Measurements from ENCODE around the gene EZH2. TPM values are rescaled to one million over a fixed set of nuclear protein-coding genes. Genes with fewer than 3 reads are reported as not detected.

EZH2 gene
- total and polyA plus RNA-seq, 4 donors: 3.6 to 14.8 (median 4.4) TPM

DNA sequence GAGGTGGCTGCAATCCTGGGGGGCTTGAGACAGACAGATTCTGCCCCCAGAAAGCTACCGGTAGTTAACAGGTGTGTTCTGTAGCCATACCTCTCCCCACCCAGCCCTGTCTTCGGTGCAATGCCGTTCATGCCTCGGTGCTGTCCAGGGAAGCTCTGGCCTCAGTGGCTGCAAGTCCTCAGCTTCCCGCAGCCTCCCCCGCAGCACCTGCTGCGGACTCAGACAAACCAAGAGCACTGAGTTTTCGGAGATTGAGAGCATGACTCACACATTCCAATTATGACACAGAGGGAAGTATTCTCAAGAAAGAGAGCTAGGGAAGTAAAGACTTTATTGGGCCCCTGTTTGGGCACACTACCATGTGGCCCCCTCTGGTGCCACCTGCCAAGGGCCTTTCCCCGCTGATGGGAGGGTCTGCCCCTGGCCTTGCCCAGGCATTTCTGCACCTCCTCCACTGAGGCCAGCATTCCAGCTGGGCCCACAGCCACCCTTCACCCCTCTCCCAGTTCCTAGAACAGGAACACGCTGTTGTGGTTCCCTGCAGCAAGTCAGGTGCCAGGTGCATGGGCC, 30.2 kb upstream of the EZH2 start:
- 61 to 74% methylated on average over 10 of the region's 10 CpGs for WGBS, 2 donors
- Histone ChIP-seq H3K4me1 (ENCODE audit: control insufficient read depth in 5 of 5, insufficient read depth in 5 of 5, low read length in 5 of 5) (peaks cover 0 to 10% (median 0%) of the 10 kb centered on the region in 5 donors), H3K27ac (ENCODE audit: low read depth in 1 of 2, low read length in 1 of 2) (no peak overlapping the region), H3K9ac (ENCODE audit: insufficient read depth in 1 of 2, low read length in 2 of 2) (no peak overlapping the region), H3K36me3 (ENCODE audit: control insufficient read depth in 4 of 4, insufficient read depth in 4 of 4, low read length in 4 of 4) (no peaks in the 10 kb centered on the region), H3K9me3 (ENCODE audit: control insufficient read depth in 4 of 4, insufficient read depth in 3 of 4, low read length in 3 of 4) (no peaks in the 10 kb centered on the region), H3K27me3 (ENCODE audit: control insufficient read depth in 3 of 3, insufficient read depth in 3 of 3, low read length in 2 of 3) (peaks cover 0 to 8% (median 3%) of the 10 kb centered on the region in 3 donors), H3K4me3 (no peak overlapping the region)
- DNase-seq: no peak
- ATAC-seq (ENCODE audit: insufficient read depth, low FRiP score): peak; percentile 53
- TF ChIP-seq CTCF (IDR thresholded peaks at IDR 0.05; ENCODE audit: control extremely low read depth, extremely low read depth): no peak

DNA sequence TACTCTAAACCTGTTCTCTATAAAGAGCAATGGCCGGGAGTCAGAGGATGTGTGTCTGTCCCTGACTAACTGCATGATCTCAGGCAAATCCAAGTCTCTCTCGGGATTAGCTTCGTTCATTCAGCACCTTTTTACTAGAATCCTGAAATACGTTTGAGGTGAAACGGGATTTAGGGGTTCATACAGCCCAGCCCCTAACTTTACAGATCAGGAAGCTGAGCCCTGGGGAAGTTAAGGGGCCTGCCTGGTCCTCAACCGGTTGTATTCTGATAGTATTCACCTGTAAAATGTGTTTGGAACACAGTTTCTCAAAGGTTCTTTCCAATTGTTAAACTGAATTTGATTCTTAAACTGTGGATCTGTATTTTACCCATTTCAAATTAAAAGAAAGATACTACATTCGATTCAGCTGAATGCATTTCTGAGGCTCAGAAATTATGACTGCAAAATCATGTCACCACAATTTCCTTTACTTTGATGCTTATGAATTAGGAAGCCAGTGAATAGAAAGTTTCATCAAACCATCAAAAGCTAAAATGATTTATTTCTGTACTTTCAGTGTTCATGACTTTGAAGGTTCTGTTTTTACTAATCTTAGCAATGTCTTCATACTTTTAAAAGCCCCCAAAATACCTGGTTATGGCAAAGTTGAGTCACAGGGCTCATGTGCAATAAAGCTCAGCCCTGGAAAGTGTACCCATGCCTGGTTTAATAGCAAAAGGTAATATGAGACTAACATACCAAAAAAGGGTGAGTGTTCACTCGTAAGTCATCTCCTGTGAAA, 28.9 kb upstream of the EZH2 start:
- Histone ChIP-seq H3K36me3 (ENCODE audit: control insufficient read depth in 4 of 4, insufficient read depth in 4 of 4, low read length in 4 of 4) (no peaks in the 10 kb centered on the region), H3K4me1 (ENCODE audit: control insufficient read depth in 5 of 5, insufficient read depth in 5 of 5, low read length in 5 of 5) (peaks cover 0 to 10% (median 0%) of the 10 kb centered on the region in 5 donors), H3K9ac (ENCODE audit: insufficient read depth in 1 of 2, low read length in 2 of 2) (no peak overlapping the region), H3K27ac (ENCODE audit: low read depth in 1 of 2, low read length in 1 of 2) (no peak overlapping the region), H3K9me3 (ENCODE audit: control insufficient read depth in 4 of 4, insufficient read depth in 3 of 4, low read length in 3 of 4) (no peaks in the 10 kb centered on the region), H3K4me3 (no peak overlapping the region), H3K27me3 (ENCODE audit: control insufficient read depth in 3 of 3, insufficient read depth in 3 of 3, low read length in 2 of 3) (peaks cover 0 to 16% (median 15%) of the 10 kb centered on the region in 3 donors)
- DNase-seq (no peak), ATAC-seq (ENCODE audit: insufficient read depth, low FRiP score) (no peak)
- TF ChIP-seq CTCF (IDR thresholded peaks at IDR 0.05; ENCODE audit: control extremely low read depth, extremely low read depth): no peak
- WGBS, 2 donors: 65 to 70% methylated on average over 8 of the region's 8 CpGs

- no peaks in the 10 kb centered on the region for H3K36me3 ChIP-seq (ENCODE audit: control insufficient read depth in 4 of 4, insufficient read depth in 4 of 4, low read length in 4 of 4)
- H3K27me3 ChIP-seq (ENCODE audit: control insufficient read depth in 3 of 3, insufficient read depth in 3 of 3, low read length in 2 of 3): peaks cover 0 to 17% (median 15%) of the 10 kb centered on the region in 3 donors
- 87 to 94% methylated on average over 4 of the region's 4 CpGs for WGBS, 2 donors
- H3K9ac ChIP-seq (ENCODE audit: insufficient read depth in 1 of 2, low read length in 2 of 2): no peak overlapping the region
- peaks cover 0 to 10% (median 0%) of the 10 kb centered on the region in 5 donors for H3K4me1 ChIP-seq (ENCODE audit: control insufficient read depth in 5 of 5, insufficient read depth in 5 of 5, low read length in 5 of 5)
- no peak overlapping the region for H3K27ac ChIP-seq (ENCODE audit: low read depth in 1 of 2, low read length in 1 of 2)
- no peak for TF ChIP-seq CTCF (IDR thresholded peaks at IDR 0.05; ENCODE audit: control extremely low read depth, extremely low read depth)
- no peak for DNase-seq
- no peaks in the 10 kb centered on the region for H3K9me3 ChIP-seq (ENCODE audit: control insufficient read depth in 4 of 4, insufficient read depth in 3 of 4, low read length in 3 of 4)
- ATAC-seq (ENCODE audit: insufficient read depth, low FRiP score): no peak
- H3K4me3 ChIP-seq: no peak overlapping the region
These were observed 28.1 kb upstream of the EZH2 start for GRCh38 chr7:148912151-148912550.

All from lung (tissue), 12 donors.